ENCODE measurements around the gene SH3GLB1.
A peak's percentile ranks its signal among the peaks of the same experiment; 100 is the strongest.

SH3GLB1 gene

DNA sequence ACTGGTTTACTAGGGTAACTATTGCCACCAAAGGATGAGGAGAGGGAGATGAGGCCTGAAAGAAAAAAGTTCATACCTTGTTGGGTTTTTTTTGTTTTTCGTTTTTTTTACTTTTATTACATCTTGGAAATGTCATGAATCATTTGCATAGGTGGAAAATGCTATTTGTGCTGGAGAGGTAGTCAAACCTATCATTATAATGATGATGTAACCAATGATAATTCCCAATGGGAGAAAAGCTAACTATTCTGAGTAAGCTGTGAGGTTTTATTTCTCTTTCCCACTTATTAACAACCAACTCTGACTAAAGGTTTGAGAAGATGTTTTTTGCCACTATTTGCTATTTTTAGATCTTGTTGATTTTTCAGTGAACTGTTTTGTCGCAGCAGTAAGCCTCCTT is 29.0 kb downstream of the SH3GLB1 start:
- Histone ChIP-seq H3K4me3 (ENCODE audit: low read depth, low read length) (no peak overlapping the region), H3K4me1 (ENCODE audit: control insufficient read depth, insufficient read depth, low read length, unreplicated experiment) (no peaks in the 10 kb centered on the region), H3K27ac (ENCODE audit: low read depth, low read length) (no peak overlapping the region), H3K79me2 (ENCODE audit: control insufficient read depth, insufficient read depth, low read length, unreplicated experiment) (peaks cover 3% of the 10 kb centered on the region), H2AFZ (ENCODE audit: low read length, unreplicated experiment) (no peak overlapping the region), H3K36me3 (ENCODE audit: insufficient read depth, low read length) (peaks cover 56% of the 10 kb centered on the region), H3K27me3 (ENCODE audit: insufficient read depth, low read length) (no peaks in the 10 kb centered on the region)

DNA sequence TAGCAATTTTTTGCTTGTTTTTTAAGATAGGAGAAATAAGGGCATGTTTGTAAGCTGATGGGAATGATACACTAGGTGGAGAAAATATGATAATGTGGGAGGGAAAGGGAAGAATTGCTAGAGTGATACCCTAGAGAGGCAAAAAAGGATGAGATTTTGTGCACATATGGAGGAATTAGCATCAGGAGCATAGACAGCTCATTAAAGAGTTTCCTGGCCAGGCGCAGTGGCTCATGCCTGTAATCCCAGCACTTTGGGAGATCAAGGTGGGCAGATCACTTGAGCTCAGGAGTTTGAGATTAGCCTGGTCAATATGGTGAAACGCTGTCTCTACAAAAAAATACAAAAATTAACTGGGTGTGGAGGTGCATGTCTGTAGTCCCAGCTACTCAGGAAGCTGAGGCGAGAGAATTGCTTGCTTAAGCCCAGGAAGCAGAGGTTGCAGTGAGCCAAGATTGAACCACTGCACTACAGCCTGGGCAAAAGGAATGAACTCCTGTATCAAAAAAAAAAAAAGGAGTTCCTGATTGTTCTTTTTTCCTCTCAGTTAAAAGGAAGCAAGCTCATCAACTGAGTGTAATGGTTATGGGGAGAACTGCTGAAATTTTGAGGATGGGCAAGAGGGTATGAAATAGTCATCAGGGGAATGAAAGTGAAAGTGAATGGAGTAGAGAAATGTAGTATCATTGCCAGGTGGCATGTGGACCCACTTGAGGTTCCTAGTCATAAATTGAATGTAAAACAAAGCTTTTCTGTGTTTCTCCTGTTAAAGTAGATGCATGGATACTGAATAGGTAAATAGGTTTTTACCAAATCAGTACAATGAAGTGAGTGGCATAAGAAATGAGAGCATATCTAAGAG is 35.5 kb downstream of the SH3GLB1 start:
- Histone ChIP-seq H3K4me1 (ENCODE audit: control insufficient read depth, insufficient read depth, low read length, unreplicated experiment) (peaks cover 6% of the 10 kb centered on the region), H3K27ac (ENCODE audit: low read depth, low read length) (peak overlapping the region; percentile 52), H3K79me2 (ENCODE audit: control insufficient read depth, insufficient read depth, low read length, unreplicated experiment) (no peaks in the 10 kb centered on the region), H3K36me3 (ENCODE audit: insufficient read depth, low read length) (peaks cover 46% of the 10 kb centered on the region), H2AFZ (ENCODE audit: low read length, unreplicated experiment) (no peak overlapping the region), H3K4me3 (ENCODE audit: low read depth, low read length) (peak overlapping the region; percentile 22; the same call in 1 of the 2 replicates), H3K27me3 (ENCODE audit: insufficient read depth, low read length) (no peaks in the 10 kb centered on the region)

DNA sequence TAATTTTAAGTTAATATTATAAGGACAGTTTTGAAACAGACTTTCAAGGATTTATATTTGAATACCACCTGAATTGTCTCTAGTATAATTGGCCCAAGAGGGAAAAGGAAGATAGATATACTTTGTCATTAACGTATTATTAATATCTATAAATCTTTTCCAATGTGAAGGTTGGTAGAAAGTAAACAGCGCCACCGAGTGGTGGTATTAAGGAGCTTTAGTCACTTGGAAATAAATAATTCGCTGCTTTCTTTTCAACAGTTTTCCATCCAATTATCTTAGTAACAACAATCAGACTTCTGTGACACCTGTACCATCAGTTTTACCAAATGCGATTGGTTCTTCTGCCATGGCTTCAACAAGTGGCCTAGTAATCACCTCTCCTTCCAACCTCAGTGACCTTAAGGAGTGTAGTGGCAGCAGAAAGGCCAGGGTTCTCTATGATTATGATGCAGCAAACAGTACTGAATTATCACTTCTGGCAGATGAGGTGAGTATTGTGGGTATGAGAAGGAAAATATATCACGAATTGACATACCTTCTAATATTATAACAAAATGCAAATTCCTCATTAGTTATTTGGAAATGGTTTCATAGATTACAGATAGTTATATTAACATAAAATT is 37.7 kb downstream of the SH3GLB1 start:
- no peak overlapping the region for H3K27ac ChIP-seq (ENCODE audit: low read depth, low read length)
- H3K79me2 ChIP-seq (ENCODE audit: control insufficient read depth, insufficient read depth, low read length, unreplicated experiment) = no peaks in the 10 kb centered on the region
- H3K27me3 ChIP-seq (ENCODE audit: insufficient read depth, low read length) = no peaks in the 10 kb centered on the region
- H2AFZ ChIP-seq (ENCODE audit: low read length, unreplicated experiment) = no peak overlapping the region
- peaks cover 6% of the 10 kb centered on the region for H3K4me1 ChIP-seq (ENCODE audit: control insufficient read depth, insufficient read depth, low read length, unreplicated experiment)
- H3K36me3 ChIP-seq (ENCODE audit: insufficient read depth, low read length) = peaks cover 35% of the 10 kb centered on the region
- H3K4me3 ChIP-seq (ENCODE audit: low read depth, low read length) = no peak overlapping the region

DNA sequence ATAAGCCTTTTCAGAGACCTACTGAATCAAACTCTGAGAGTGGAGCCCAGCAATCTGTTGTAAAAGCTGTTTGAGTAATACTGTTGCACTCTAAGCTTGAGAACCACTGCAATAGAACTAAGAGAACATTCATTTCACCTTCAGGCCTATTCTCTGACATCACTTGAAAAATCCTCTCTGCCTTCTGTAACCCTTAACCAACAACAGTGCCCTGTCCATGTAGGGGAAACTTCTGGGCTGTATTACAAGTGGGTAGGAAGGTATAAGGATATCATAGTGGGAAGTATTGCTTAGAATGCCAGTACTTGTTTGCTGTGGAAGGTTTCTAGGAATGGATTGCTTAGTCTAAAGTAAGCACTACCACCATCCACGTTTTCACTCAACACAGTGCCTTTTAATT is 42.9 kb downstream of the SH3GLB1 start:
- Histone ChIP-seq H2AFZ (ENCODE audit: low read length, unreplicated experiment) (no peak overlapping the region), H3K4me1 (ENCODE audit: control insufficient read depth, insufficient read depth, low read length, unreplicated experiment) (peaks cover 8% of the 10 kb centered on the region), H3K4me3 (ENCODE audit: low read depth, low read length) (no peak overlapping the region), H3K36me3 (ENCODE audit: insufficient read depth, low read length) (peaks cover 27% of the 10 kb centered on the region), H3K27ac (ENCODE audit: low read depth, low read length) (no peak overlapping the region), H3K79me2 (ENCODE audit: control insufficient read depth, insufficient read depth, low read length, unreplicated experiment) (no peaks in the 10 kb centered on the region), H3K27me3 (ENCODE audit: insufficient read depth, low read length) (no peaks in the 10 kb centered on the region)

DNA sequence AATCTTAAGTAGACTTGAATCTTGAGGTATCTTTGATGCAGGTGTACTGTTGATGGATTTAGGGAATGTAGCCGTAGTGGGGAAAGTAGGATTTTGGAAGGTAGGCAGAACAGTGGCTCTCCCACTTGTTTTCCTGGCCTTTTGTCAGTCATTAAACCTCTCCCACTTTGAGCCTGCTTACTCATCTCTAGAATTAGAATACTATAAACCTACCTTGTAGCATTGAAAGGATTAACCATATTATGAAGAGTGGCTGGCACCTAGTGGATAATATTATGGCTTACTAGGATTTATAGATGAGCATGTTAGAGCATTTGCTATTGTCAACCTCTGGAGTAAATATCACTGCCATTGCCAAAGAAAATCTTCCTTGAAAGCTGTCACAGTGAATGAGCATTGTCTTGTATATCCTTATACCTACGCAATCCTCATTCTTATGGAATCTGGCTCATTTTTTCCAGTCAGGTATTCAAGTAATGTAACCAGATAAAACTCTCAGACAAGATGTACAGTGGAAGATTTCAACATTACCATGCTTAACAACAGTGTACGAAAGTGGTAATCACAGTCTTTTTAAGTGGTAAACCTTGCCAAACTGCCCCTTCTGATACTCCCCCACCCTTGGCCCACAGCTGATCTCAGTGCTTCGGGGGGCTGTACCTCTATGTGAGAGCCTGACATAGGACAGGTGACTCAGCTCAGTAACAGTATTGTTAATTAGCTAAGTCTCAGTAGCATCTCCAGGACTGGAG is 44.4 kb downstream of the SH3GLB1 start:
- Histone ChIP-seq H3K79me2 (ENCODE audit: control insufficient read depth, insufficient read depth, low read length, unreplicated experiment) (no peaks in the 10 kb centered on the region), H3K36me3 (ENCODE audit: insufficient read depth, low read length) (peaks cover 17% of the 10 kb centered on the region; the same call in 1 of the 2 replicates), H3K27ac (ENCODE audit: low read depth, low read length) (no peak overlapping the region), H3K4me3 (ENCODE audit: low read depth, low read length) (no peak overlapping the region), H3K27me3 (ENCODE audit: insufficient read depth, low read length) (no peaks in the 10 kb centered on the region), H2AFZ (ENCODE audit: low read length, unreplicated experiment) (no peak overlapping the region), H3K4me1 (ENCODE audit: control insufficient read depth, insufficient read depth, low read length, unreplicated experiment) (peaks cover 8% of the 10 kb centered on the region)

DNA sequence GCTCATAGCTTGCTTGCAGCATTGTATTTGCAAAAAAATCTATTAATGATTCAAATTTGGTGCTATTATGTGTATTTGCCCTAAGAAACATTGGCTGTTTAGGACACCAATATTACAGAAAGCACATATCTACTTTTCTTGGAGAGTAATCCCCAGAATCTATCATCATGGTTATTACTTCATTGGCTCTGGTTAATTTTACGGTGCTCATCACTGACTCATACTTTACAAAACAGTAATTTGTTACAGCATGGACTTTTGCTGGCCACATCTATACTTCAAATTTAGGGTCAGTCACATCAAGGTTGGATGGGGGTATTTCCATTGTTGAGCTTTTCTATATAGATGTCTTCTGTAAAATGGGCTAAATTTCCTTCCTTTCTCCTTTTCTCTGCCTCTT is 45.7 kb downstream of the SH3GLB1 start:
- no peak overlapping the region for H3K4me3 ChIP-seq (ENCODE audit: low read depth, low read length)
- peaks cover 8% of the 10 kb centered on the region for H3K4me1 ChIP-seq (ENCODE audit: control insufficient read depth, insufficient read depth, low read length, unreplicated experiment)
- H2AFZ ChIP-seq (ENCODE audit: low read length, unreplicated experiment) = no peak overlapping the region
- H3K36me3 ChIP-seq (ENCODE audit: insufficient read depth, low read length) = peaks cover 9% of the 10 kb centered on the region; the same call in 1 of the 2 replicates
- no peaks in the 10 kb centered on the region for H3K79me2 ChIP-seq (ENCODE audit: control insufficient read depth, insufficient read depth, low read length, unreplicated experiment)
- no peaks in the 10 kb centered on the region for H3K27me3 ChIP-seq (ENCODE audit: insufficient read depth, low read length)
- no peak overlapping the region for H3K27ac ChIP-seq (ENCODE audit: low read depth, low read length)

DNA sequence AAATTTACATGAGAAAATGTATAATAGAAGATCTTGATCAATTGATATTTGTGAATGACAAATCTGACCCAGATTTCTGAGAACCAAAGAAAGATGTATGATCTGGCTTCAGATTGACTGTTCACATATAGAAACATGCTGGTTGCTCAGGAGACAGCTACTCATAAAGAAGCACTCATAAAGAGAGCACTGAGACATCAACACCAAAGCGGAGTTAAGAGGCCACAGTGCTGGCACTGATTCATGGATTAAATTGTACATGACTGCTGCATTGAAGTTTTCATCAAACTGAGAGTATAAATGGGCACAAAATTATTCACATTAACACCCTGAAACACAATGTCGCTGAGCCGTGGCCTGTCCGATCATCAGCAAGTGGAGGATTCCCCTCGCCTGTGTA is 46.2 kb downstream of the SH3GLB1 start:
- no peaks in the 10 kb centered on the region for H3K27me3 ChIP-seq (ENCODE audit: insufficient read depth, low read length)
- peaks cover 8% of the 10 kb centered on the region for H3K4me1 ChIP-seq (ENCODE audit: control insufficient read depth, insufficient read depth, low read length, unreplicated experiment)
- H3K4me3 ChIP-seq (ENCODE audit: low read depth, low read length) = no peak overlapping the region
- no peaks in the 10 kb centered on the region for H3K79me2 ChIP-seq (ENCODE audit: control insufficient read depth, insufficient read depth, low read length, unreplicated experiment)
- peaks cover 5% of the 10 kb centered on the region; the same call in 1 of the 2 replicates for H3K36me3 ChIP-seq (ENCODE audit: insufficient read depth, low read length)
- no peak overlapping the region for H3K27ac ChIP-seq (ENCODE audit: low read depth, low read length)
- H2AFZ ChIP-seq (ENCODE audit: low read length, unreplicated experiment) = no peak overlapping the region

DNA sequence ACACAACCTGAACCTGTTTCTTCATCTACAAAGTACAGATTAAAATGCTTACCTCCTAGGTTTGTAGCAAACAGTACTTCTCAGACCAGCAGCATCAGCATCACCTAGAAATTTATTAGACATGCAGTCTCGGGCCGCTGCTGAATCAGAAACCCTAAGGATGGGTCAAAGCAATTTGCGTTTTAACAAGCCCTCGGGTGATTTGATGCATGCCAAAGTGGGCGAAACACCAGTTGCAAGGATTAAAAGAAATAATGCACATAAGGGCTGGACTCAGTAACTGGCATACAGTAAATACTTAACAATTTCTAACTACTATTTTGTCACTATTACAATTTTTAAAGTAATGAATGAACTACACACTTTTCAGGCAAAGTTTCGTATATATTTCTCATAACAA is 47.5 kb downstream of the SH3GLB1 start:
- Histone ChIP-seq H3K4me3 (ENCODE audit: low read depth, low read length) (no peak overlapping the region), H2AFZ (ENCODE audit: low read length, unreplicated experiment) (no peak overlapping the region), H3K27ac (ENCODE audit: low read depth, low read length) (no peak overlapping the region), H3K4me1 (ENCODE audit: control insufficient read depth, insufficient read depth, low read length, unreplicated experiment) (peaks cover 8% of the 10 kb centered on the region), H3K36me3 (ENCODE audit: insufficient read depth, low read length) (no peaks in the 10 kb centered on the region), H3K79me2 (ENCODE audit: control insufficient read depth, insufficient read depth, low read length, unreplicated experiment) (no peaks in the 10 kb centered on the region), H3K27me3 (ENCODE audit: insufficient read depth, low read length) (no peaks in the 10 kb centered on the region)

DNA sequence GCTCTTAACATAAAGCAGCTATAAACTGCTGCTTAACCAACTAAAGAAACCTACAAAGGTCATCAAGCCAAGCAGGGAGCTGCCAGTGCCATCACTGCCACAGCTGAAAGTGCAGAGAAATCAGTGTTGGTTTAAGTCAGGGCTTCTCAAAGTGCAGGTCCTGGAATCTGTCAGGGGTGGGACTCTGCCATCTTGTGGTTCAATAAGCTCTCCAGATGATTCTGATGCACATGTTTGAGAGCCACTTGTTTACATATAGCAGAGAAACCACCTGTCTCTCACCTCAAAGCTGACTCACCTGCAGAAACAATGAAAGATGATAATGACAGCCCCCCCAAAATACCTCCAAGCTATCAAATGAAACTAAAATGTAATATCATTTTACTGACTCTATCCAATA is 49.3 kb downstream of the SH3GLB1 start:
- H3K4me1 ChIP-seq (ENCODE audit: control insufficient read depth, insufficient read depth, low read length, unreplicated experiment) = no peaks in the 10 kb centered on the region
- no peak overlapping the region for H2AFZ ChIP-seq (ENCODE audit: low read length, unreplicated experiment)
- no peak overlapping the region for H3K27ac ChIP-seq (ENCODE audit: low read depth, low read length)
- H3K79me2 ChIP-seq (ENCODE audit: control insufficient read depth, insufficient read depth, low read length, unreplicated experiment) = no peaks in the 10 kb centered on the region
- no peak overlapping the region for H3K4me3 ChIP-seq (ENCODE audit: low read depth, low read length)
- H3K27me3 ChIP-seq (ENCODE audit: insufficient read depth, low read length) = no peaks in the 10 kb centered on the region
- H3K36me3 ChIP-seq (ENCODE audit: insufficient read depth, low read length) = no peaks in the 10 kb centered on the region

DNA sequence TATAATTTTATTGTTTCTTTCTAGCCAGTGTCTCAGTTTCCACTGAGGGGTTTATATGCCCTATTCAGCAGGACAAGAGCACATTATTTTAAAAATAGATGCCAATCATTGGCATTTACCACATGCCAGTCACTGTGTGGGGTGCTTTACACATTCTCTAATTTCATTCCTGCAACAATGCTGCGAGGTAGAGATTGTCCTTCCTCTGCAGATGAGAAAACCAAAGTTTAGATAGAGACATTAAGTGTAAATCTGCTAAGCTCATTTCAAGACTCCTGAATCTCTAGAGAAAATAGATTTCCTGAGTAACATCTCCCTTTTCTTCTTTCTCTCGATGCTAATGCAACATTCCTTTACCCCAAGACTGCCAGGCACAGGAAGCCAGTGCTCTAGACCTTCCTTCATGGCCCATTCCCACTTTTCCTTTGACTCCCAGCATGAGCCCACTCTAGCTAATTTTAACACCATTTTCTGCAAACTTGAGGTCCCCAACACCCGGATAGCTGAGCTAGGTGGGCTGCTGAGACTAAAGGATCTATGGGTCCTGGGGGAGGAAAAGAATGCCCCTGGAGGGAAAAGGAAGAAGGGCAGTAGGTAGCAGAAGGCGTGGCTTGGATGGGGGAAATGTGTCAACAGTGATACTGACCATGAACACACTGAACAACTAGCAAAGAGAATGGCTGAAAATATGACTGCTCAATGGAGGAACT is 50.0 kb downstream of the SH3GLB1 start:
- Histone ChIP-seq H2AFZ (ENCODE audit: low read length, unreplicated experiment) (no peak overlapping the region), H3K4me3 (ENCODE audit: low read depth, low read length) (no peak overlapping the region), H3K4me1 (ENCODE audit: control insufficient read depth, insufficient read depth, low read length, unreplicated experiment) (no peaks in the 10 kb centered on the region), H3K27me3 (ENCODE audit: insufficient read depth, low read length) (no peaks in the 10 kb centered on the region), H3K36me3 (ENCODE audit: insufficient read depth, low read length) (no peaks in the 10 kb centered on the region), H3K27ac (ENCODE audit: low read depth, low read length) (no peak overlapping the region), H3K79me2 (ENCODE audit: control insufficient read depth, insufficient read depth, low read length, unreplicated experiment) (no peaks in the 10 kb centered on the region)
